Measurements from ENCODE around the gene ARFGAP2. TPM values are rescaled to one million over a fixed set of nuclear protein-coding genes. Genes with fewer than 3 reads are reported as not detected.

ARFGAP2 gene
- total RNA-seq, 4 donors from 2014 or later, result 178 to 248 (median 201) TPM

DNA sequence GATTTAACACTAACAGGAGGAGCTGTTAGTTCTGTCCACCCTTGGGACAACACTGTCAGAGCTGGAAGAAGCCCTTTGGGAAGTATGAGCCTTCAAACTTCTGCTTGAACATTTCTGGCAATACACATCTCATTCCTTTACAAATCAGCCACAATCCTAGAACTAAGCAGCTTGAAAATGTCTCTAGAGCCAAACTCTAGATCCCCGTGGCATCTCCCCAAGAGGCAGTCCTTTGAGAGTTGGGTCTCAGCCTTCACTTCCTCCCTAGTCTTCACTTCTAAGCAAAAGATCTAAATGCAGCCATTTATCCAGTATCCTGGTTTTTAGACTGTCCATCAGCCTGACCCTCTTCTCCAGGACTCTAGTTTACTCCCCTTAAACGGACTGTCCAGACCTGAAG, 26.9 kb downstream of the ARFGAP2 start:
- WGBS, result 41% methylated on average over 2 of the region's 2 CpGs
- TF ChIP-seq, protein P1, sequence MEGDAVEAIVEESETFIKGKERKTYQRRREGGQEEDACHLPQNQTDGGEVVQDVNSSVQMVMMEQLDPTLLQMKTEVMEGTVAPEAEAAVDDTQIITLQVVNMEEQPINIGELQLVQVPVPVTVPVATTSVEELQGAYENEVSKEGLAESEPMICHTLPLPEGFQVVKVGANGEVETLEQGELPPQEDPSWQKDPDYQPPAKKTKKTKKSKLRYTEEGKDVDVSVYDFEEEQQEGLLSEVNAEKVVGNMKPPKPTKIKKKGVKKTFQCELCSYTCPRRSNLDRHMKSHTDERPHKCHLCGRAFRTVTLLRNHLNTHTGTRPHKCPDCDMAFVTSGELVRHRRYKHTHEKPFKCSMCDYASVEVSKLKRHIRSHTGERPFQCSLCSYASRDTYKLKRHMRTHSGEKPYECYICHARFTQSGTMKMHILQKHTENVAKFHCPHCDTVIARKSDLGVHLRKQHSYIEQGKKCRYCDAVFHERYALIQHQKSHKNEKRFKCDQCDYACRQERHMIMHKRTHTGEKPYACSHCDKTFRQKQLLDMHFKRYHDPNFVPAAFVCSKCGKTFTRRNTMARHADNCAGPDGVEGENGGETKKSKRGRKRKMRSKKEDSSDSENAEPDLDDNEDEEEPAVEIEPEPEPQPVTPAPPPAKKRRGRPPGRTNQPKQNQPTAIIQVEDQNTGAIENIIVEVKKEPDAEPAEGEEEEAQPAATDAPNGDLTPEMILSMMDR (IDR thresholded peaks at IDR 0.05), result no peak
- TF ChIP-seq POLR2AphosphoS5 (IDR thresholded peaks at IDR 0.05) (no peak), POLR2A (IDR thresholded peaks at IDR 0.05) (no peak), EP300 (IDR thresholded peaks at IDR 0.05) (no peak)
- no peaks in the 10 kb centered on the region for H3K27me3 ChIP-seq
- no peak for DNase-seq (ENCODE audit: low spot score in 2 of 2)
- no peaks in the 10 kb centered on the region for H3K9me3 ChIP-seq
- no peak overlapping the region for H3K4me3 ChIP-seq
- peaks cover 40% of the 10 kb centered on the region for H3K4me1 ChIP-seq
- H3K27ac ChIP-seq, result no peak overlapping the region
- no peaks in the 10 kb centered on the region for H3K36me3 ChIP-seq

DNA sequence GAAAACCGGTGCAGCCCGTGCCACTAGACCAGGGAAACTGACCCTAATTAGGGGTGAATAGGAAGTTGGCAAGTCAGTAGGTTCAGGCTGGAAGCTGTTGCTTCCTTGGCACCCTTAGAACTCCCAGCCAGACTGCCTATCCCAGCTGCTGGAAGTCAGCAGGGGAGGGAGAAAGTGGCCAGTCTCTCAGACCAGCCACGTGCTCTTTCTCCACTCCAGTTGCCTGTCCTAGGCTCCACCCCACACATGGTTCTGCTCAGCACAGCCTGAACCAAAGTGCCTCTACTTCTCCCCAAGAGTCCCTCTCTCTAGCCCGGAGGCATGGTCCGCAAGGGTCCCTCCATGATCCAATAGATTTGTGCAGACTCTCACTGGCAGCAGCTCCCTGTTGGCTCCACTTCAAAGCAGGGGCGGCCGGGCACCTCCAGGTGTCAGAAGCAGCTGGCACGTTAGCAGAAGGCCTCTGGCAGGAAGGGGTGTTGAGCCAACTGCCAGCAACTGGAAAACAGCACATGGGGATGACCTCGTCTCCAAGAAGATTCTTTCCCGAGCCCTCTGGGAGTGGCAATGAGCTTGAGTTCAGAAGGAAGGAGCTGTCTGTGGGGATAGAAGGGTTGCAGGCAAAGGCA, 27.7 kb downstream of the ARFGAP2 start:
- WGBS, result 28% methylated on average over 6 of the region's 10 CpGs
- Histone ChIP-seq H3K27ac (no peak overlapping the region), H3K36me3 (no peaks in the 10 kb centered on the region), H3K4me3 (no peak overlapping the region), H3K4me1 (peaks cover 46% of the 10 kb centered on the region), H3K9me3 (no peaks in the 10 kb centered on the region), H3K27me3 (no peaks in the 10 kb centered on the region)
- TF ChIP-seq POLR2AphosphoS5 (IDR thresholded peaks at IDR 0.05), result no peak
- TF ChIP-seq, protein P1 (IDR thresholded peaks at IDR 0.05), result no peak
- no peak for TF ChIP-seq EP300 (IDR thresholded peaks at IDR 0.05)
- TF ChIP-seq POLR2A (IDR thresholded peaks at IDR 0.05), result no peak
- no peak for DNase-seq (ENCODE audit: low spot score in 2 of 2)

DNA sequence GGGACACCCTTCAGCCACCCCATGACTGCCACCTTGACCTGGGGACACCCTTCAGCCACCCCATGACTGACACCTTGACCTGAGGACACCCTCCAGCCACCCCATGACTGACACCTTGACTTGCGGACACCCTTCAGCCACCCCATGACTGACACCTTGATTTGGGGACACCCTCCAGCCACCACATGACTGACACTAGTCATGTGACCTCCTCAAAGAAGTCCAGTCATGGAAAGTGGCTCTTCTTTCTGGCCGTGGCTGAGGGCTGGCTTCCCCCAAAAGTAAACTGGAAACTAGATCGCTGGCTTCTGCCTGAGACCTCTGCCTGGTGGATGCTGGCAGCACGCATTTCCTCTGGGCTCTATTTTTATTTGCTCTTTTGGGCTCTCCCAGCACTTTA, 28.4 kb downstream of the ARFGAP2 start:
- no peak overlapping the region for H3K4me3 ChIP-seq
- WGBS, result 90% methylated on average over 4 of the region's 4 CpGs
- H3K27ac ChIP-seq, result no peak overlapping the region
- H3K36me3 ChIP-seq, result no peaks in the 10 kb centered on the region
- no peaks in the 10 kb centered on the region for H3K9me3 ChIP-seq
- H3K27me3 ChIP-seq, result no peaks in the 10 kb centered on the region
- peaks cover 47% of the 10 kb centered on the region for H3K4me1 ChIP-seq
- DNase-seq (ENCODE audit: low spot score in 2 of 2), result no peak
- TF ChIP-seq, protein P1 (IDR thresholded peaks at IDR 0.05), result no peak

DNA sequence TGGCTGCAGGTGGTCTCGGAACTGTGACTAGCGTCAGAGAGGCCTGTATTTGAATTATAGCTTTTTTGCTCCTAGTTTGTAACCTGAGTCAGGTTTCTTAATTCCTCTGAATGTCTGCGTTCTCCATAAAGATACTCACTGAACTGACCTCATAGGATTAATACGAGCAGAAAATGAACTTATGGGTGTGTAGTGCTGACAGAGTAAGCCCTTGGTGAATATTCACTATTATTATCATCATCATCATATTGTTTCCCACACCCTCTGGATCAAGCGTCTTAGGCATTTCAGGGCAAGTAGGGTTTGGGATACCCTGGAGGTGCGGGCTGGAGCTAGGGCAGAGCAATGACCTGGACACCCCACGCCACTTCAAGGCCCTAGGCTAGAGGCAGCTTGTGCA, 29.0 kb downstream of the ARFGAP2 start:
- Histone ChIP-seq H3K4me1 (peaks cover 47% of the 10 kb centered on the region), H3K9me3 (no peaks in the 10 kb centered on the region), H3K4me3 (no peak overlapping the region), H3K27ac (no peak overlapping the region), H3K27me3 (no peaks in the 10 kb centered on the region), H3K36me3 (no peaks in the 10 kb centered on the region)
- TF ChIP-seq EP300 (IDR thresholded peaks at IDR 0.05) (no peak), POLR2AphosphoS5 (IDR thresholded peaks at IDR 0.05) (no peak), POLR2A (IDR thresholded peaks at IDR 0.05) (no peak)
- TF ChIP-seq, protein P1 (IDR thresholded peaks at IDR 0.05), result no peak
- 77% methylated on average over 7 of the region's 7 CpGs for WGBS
- no peak for DNase-seq (ENCODE audit: low spot score in 2 of 2)

DNA sequence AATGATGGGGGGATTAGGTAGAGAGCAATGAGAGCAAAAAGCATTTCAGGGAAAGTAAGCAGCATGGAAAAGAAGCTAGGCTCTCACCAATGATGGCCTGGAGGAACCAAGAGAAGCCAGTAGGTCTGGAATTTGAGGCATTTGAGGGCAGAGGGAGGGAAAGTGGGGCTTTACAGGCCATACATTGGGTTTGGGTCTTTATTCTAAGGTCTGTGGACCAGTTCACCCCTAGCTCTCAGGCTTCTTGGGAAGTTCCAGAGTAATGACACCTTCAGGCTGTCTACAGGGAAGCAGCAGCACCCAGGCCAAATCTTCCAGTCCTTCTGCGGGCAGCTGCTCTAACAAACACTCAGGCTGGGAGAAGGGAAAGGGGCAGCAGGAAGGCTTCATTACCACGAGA, 29.4 kb downstream of the ARFGAP2 start:
- H3K4me3 ChIP-seq, result no peak overlapping the region
- WGBS, result 94% methylated on average over 2 of the region's 2 CpGs
- no peak for DNase-seq (ENCODE audit: low spot score in 2 of 2)
- H3K4me1 ChIP-seq, result peaks cover 48% of the 10 kb centered on the region
- no peaks in the 10 kb centered on the region for H3K9me3 ChIP-seq
- H3K36me3 ChIP-seq, result no peaks in the 10 kb centered on the region
- H3K27me3 ChIP-seq, result no peaks in the 10 kb centered on the region
- H3K27ac ChIP-seq, result no peak overlapping the region
- TF ChIP-seq POLR2AphosphoS5 (IDR thresholded peaks at IDR 0.05) (no peak), EP300 (IDR thresholded peaks at IDR 0.05) (no peak), POLR2A (IDR thresholded peaks at IDR 0.05) (no peak)
- TF ChIP-seq, protein P1 (IDR thresholded peaks at IDR 0.05), result no peak

Data from suprapubic skin (tissue), 4 donors.